Hematopoietic multipotent progenitor cell treated with erythropoietin and hydrocortisone succinate and interleukin-3 and kit ligand, for 8 days (in vitro differentiated cells): ENCODE results near the gene PHLPP1.
"Not testable (repeated sequence)": the region's sequence is repeated elsewhere in the genome, so short reads cannot be mapped to it uniquely, and the experiment has no call there.

Experiments used
- DNase-seq: peaks from one replicate; pipeline ENCODE4 v3.0.0-alpha.2; 2015

Gene PHLPP1

GRCh38 chr18:62715436-62715758 lies at the start of gene PHLPP1:
PHLPP1 (plus strand) TSS chr18:62715541; CDS start chr18:62715684, 143 bp downstream.
- DNase-seq = no peak

- no peak for DNase-seq
These were observed 46.1 kb upstream of the PHLPP1 start for GRCh38 chr18:62669225-62669624.

GRCh38 chr18:62670573-62670972 lies 44.8 kb upstream of the PHLPP1 start:
- DNase-seq = no peak

- no peak for DNase-seq
These were observed 42.7 kb upstream of the PHLPP1 start for GRCh38 chr18:62672600-62672999.

- no peak for DNase-seq
These were observed 36.4 kb upstream of the PHLPP1 start for GRCh38 chr18:62678847-62679485.

- DNase-seq = no peak
These were observed 33.0 kb upstream of the PHLPP1 start for GRCh38 chr18:62682371-62682770.

GRCh38 chr18:62683935-62684334 lies 31.4 kb upstream of the PHLPP1 start:
- no peak for DNase-seq

- DNase-seq = no peak
These were observed 26.5 kb upstream of the PHLPP1 start for GRCh38 chr18:62688743-62689317.

- DNase-seq = no peak
These were observed 25.0 kb upstream of the PHLPP1 start for GRCh38 chr18:62690236-62690815.

GRCh38 chr18:62693659-62694058 lies 21.7 kb upstream of the PHLPP1 start:
- no peak for DNase-seq

GRCh38 chr18:62697636-62698035 lies 17.7 kb upstream of the PHLPP1 start:
- no peak for DNase-seq

- no peak for DNase-seq
These were observed 13.1 kb upstream of the PHLPP1 start for GRCh38 chr18:62702259-62702658.

GRCh38 chr18:62706879-62707278 lies 8.5 kb upstream of the PHLPP1 start:
- DNase-seq = not testable (repeated sequence)

GRCh38 chr18:62709908-62710307 lies 5.4 kb upstream of the PHLPP1 start:
- DNase-seq = not testable (repeated sequence)

- DNase-seq = no peak
These were observed 4.9 kb upstream of the PHLPP1 start for GRCh38 chr18:62710417-62710816.

- DNase-seq = no peak
These were observed 3.6 kb upstream of the PHLPP1 start for GRCh38 chr18:62711781-62712180.

GRCh38 chr18:62713651-62714247 lies 1.6 kb upstream of the PHLPP1 start:
- DNase-seq = no peak

- DNase-seq = peak; percentile 99
These were observed 488 bp upstream of the PHLPP1 start for GRCh38 chr18:62714671-62715435.

- DNase-seq = peak; percentile 48
These were observed 646 bp downstream of the PHLPP1 start for GRCh38 chr18:62715759-62716615.

- no peak for DNase-seq
These were observed 1.4 kb downstream of the PHLPP1 start for GRCh38 chr18:62716619-62717168.

- peak; percentile 39 for DNase-seq
These were observed 2.0 kb downstream of the PHLPP1 start for GRCh38 chr18:62717169-62717924.
